ENCODE data around the gene RASL10B.

RASL10B gene

GRCh38 chr17:35766489-35766877 is 35.0 kb downstream of the RASL10B start:
- no peak for DNase-seq

GRCh38 chr17:35766903-35767510 is 35.6 kb downstream of the RASL10B start:
- DNase-seq, result peak; percentile 43

- no peak for DNase-seq
Observed at GRCh38 chr17:35768797-35769196, 37.4 kb downstream of the RASL10B start.

- DNase-seq, result no peak
Observed at GRCh38 chr17:35769895-35770486, 38.6 kb downstream of the RASL10B start.

GRCh38 chr17:35773129-35773528 is 41.7 kb downstream of the RASL10B start:
- no peak for DNase-seq

- DNase-seq, result no peak
Observed at GRCh38 chr17:35773679-35774425, 42.4 kb downstream of the RASL10B start.

GRCh38 chr17:35774499-35774898 is 43.1 kb downstream of the RASL10B start:
- DNase-seq, result peak; percentile 43

- DNase-seq, result no peak
Observed at GRCh38 chr17:35775039-35775438, 43.6 kb downstream of the RASL10B start.

- no peak for DNase-seq
Observed at GRCh38 chr17:35775583-35775982, 44.1 kb downstream of the RASL10B start.

- no peak for DNase-seq
Observed at GRCh38 chr17:35778641-35779196, 47.3 kb downstream of the RASL10B start.

- peak; percentile 25 for DNase-seq
Observed at GRCh38 chr17:35780950-35781349, 49.5 kb downstream of the RASL10B start.

DNA sequence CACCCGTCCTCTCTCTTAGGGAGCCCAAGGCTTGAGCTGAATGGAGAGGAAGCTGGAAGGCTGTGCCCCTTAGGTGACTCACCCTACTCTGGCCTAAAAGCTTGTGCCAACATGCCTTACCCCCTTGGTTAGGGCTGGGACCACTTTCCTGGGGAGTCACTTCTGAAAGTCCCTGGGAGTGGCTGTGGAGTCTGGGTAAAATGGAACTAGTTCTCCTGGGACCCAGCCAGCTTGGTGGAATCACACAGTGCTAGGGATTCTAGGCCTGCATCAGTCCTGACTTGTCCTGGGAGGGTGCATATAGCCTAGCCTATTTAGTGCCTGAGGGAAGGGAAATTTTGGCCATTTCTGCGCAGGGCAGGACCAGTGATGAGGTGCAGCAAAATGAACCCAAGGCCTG is 53.5 kb downstream of the RASL10B start:
- DNase-seq, result no peak

DNA sequence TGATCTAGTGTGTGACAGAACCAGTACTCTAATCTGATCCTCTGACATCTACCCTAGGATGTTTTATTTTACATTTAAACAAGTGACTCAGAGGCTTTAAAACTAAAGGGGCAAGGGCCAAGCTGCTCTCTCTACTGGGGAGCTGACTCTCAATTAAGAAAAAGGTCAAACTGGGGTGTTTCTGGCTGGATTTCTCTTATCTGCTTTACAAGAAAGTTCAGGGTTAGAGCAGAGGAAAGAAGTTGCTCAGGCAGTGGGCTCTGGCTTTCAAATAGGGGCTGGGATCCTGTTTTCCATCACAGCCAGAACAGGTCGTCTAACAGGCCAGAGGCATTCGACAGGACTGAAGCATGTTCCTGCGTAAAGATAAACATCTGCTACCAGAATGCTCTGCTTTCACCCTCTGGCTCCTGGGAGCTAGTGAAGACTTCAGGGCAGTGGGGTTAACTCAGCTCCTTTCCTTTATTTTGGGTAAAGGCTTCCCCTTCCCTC is 55.5 kb downstream of the RASL10B start:
- DNase-seq, result peak; percentile 8

- peak; percentile 92 for DNase-seq
Observed at GRCh38 chr17:35788477-35789368, 57.3 kb downstream of the RASL10B start.

DNA sequence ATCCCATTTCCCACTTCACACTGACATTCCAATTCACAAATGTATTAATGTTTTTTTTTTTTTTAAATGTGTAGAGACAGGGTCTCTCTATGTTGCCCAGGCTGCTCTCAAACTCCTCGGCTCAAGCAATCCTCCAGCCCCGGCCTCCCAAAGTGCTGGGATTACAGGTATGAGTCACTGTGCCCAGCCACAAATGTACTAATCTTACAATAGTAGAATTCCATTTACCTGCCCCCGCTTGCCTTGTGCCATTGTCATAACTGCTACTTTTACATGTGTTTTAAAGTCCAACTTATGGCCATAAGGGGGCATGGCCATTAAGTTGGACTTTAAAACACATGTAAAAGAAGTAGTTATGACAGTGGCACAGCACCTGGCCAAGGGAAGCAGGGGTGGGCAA is 59.4 kb downstream of the RASL10B start:
- DNase-seq, result peak; percentile 35

GRCh38 chr17:35791681-35792350 is 60.4 kb downstream of the RASL10B start:
- no peak for DNase-seq
